Panc1 (cell line): ENCODE data around the gene KMT5B.

Experiments used
- POLR2AphosphoS5 ChIP-seq: IDR thresholded peaks from 2 replicates; pipeline ENCODE4 v1.6.1; 2012; ENCODE audit warnings: mild to moderate bottlenecking, low read depth, low read length, moderate library complexity
- TCF7L2 ChIP-seq: IDR thresholded peaks from 2 replicates; pipeline ENCODE4 v1.6.1; 2011; ENCODE audit warnings: mild to moderate bottlenecking, low read depth, low read length, inconsistent platforms

DNA sequence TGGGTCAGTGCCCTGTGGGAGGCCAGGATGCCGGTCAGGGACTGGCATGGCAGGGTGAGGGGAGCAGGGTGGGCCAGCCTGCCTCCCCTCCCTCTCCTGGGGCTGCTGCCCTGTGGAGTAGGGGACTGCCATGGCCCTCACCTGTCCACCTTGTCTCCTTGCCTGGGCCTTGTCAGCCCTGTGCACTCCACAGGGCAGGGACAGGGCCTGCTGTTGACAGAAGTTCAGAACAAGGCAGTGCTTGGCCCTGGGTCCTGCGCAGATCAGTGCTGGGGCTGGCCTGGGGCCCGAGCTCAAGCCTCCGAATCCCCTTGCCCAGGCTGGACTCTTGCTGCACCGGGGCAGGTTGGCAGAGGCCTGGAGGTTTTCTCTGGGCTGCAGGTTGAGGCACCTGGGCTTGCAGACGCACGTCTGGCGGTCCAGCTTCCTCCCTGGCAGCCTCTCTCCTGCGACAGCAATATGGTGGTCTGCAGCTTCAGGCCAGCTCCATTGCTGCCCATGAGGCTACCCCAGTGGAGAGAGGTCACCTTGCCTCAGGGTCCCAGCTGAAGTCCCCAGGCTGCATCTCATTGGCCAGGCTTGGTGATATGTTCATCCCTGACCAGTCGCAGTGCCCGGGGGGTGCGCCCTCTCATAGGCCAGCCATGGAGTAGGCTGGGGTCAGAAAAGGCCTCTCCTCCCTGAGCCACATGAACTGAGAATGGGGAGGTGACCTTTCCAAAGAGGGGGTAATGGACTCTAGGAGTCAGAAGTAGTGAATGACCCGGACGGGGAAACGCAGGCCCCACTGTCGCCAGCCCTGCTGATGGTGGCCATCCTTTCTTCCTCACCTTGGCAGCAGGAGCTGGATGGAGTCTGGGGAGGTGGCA, 70.4 kb downstream of the KMT5B start:
- TF ChIP-seq POLR2AphosphoS5 (no peak), TCF7L2 (no peak)
